CD4-positive, alpha-beta T cell (primary cell): ENCODE measurements around the gene STRN4. TPM values are rescaled to one million over a fixed set of nuclear protein-coding genes. Genes with fewer than 3 reads are reported as not detected.

Experiments
- ATAC-seq: fragments of 200-7000 bp; cut with Tn5 transposase; one replicate; pipeline ENCODE4 v1.10.0; 2022; ENCODE audit warnings: mild to moderate bottlenecking; ENCODE audit not compliant: poor library complexity
- CTCF ChIA-PET: fragments of 350-600 bp; sonication (Branson Sonifier 250); formaldehyde crosslinking; loops from one replicate; lab custom pipeline; 2021; ENCODE audit warnings: antibody characterized with exemption, inconsistent platforms; lab: Charles Lee
- POLR2A ChIA-PET: fragments of 350-600 bp; sonication (Branson Sonifier 250); formaldehyde crosslinking; loops from one replicate; lab custom pipeline; 2021; ENCODE audit warnings: antibody characterized with exemption, inconsistent platforms; lab: Charles Lee
- DNase-seq, 14 experiments: peaks; one replicate each; pipeline ENCODE4 v3.0.0-alpha.2; 2013 to 2020; ENCODE audit warnings: mixed read lengths in 2 of 14
- H3K27ac ChIP-seq, 2 donors: one replicate each; pipeline versions ENCODE4 v1.5.1 to v1.7.0; 2013; ENCODE audit warnings: low read length in 2 of 2, low read depth in 1 of 2, mild to moderate bottlenecking in 1 of 2
- H3K27me3 ChIP-seq, 2 experiments: 1 replicate in 1 of 2; 2 replicates in 1 of 2; pipeline versions ENCODE4 v1.6.1 to v1.7.0; 2013; ENCODE audit warnings: low read length in 2 of 2, control low read depth in 1 of 2, mild to moderate bottlenecking in 1 of 2, moderate library complexity in 1 of 2; ENCODE audit not compliant: insufficient read depth in 2 of 2, control insufficient read depth in 1 of 2
- H3K36me3 ChIP-seq: one replicate; pipeline ENCODE4 v1.6.1; 2013; ENCODE audit warnings: low read length, control low read depth; ENCODE audit not compliant: insufficient read depth
- H3K4me1 ChIP-seq: one replicate; pipeline ENCODE4 v1.6.1; 2013; ENCODE audit warnings: low read length, control low read depth; ENCODE audit not compliant: insufficient read depth
- H3K4me3 ChIP-seq: one replicate; pipeline ENCODE4 v1.5.1; 2013; ENCODE audit warnings: mild to moderate bottlenecking, low read length, moderate library complexity
- H3K9me3 ChIP-seq, 2 experiments: 1 replicate in 1 of 2; 2 replicates in 1 of 2; pipeline versions ENCODE4 v1.6.1 to v1.7.0; 2013; ENCODE audit warnings: low read length in 2 of 2, mild to moderate bottlenecking in 2 of 2, control low read depth in 1 of 2, moderate library complexity in 1 of 2; ENCODE audit not compliant: control insufficient read depth in 1 of 2, insufficient read depth in 1 of 2
- H3K27ac Mint-ChIP-seq: one replicate; pipeline ENCODE4 v1.8.0; 2020; ENCODE audit warnings: mixed read lengths
- H3K27me3 Mint-ChIP-seq: one replicate; pipeline ENCODE4 v1.8.0; 2021; ENCODE audit warnings: mixed read lengths
- H3K36me3 Mint-ChIP-seq: one replicate; pipeline ENCODE4 v1.8.0; 2021; ENCODE audit warnings: low read depth, mixed read lengths
- H3K4me1 Mint-ChIP-seq: one replicate; pipeline ENCODE4 v1.8.0; 2021; ENCODE audit warnings: low read depth, mixed read lengths
- H3K4me3 Mint-ChIP-seq: one replicate; pipeline ENCODE4 v1.8.0; 2020; ENCODE audit warnings: mild to moderate bottlenecking, mixed read lengths
- H3K9me3 Mint-ChIP-seq: one replicate; pipeline ENCODE4 v1.8.0; 2020; ENCODE audit warnings: mixed read lengths
- CTCF ChIP-seq: fragments of 200-600 bp; IDR thresholded peaks from one replicate; pipeline ENCODE4 v1.8.0; 2022; ENCODE audit warnings: antibody characterized with exemption, mild to moderate bottlenecking
- intact Hi-C, 2 experiments: fragments of 100-400 bp; cut with DNase I in 1 of 2; cut with micrococcal nuclease in 1 of 2; formaldehyde crosslinking; loops; one replicate each; pipeline versions ENCODE4 v1.15.1 to v1.9.0; 2023 to 2025; cut with DNase I, micrococcal nuclease
- total RNA-seq, 174 experiments: library from RNA in 2 of 174; stranded (reverse) in 2 of 174; gene quantifications; one replicate each; pipeline ENCODE4 v1.2.3 and lab custom pipeline; 2021 to 2026

The STRN4 gene
- total RNA-seq, 2 experiments from 2014 or later, result 90.0 to 94.0 TPM

- H3K4me3 Mint-ChIP-seq, result peak overlapping the region; percentile 65
- ChIA-PET CTCF (interaction anchor here (0.6 to 2.4 kb wide), 17 partner anchors 11 to 226 kb away, joined by 3 to 18 read pairs (median 4); partner anchors contain the start of gene AP2S1), POLR2A (interaction anchor here (0.6 to 0.7 kb wide), 2 partner anchors 82 to 421 kb away, joined by 3 read pairs; no protein-coding TSS in a partner anchor)
- DNase-seq, result peak; percentile 51 to 84 (median 69)
- H3K9me3 Mint-ChIP-seq, result no peaks in the 10 kb centered on the region
- Histone ChIP-seq H3K27me3 (no peaks in the 10 kb centered on the region), H3K4me1 (peaks cover 17% of the 10 kb centered on the region), H3K27ac (no peak overlapping the region), H3K4me3 (no peak overlapping the region), H3K9me3 (no peaks in the 10 kb centered on the region), H3K36me3 (peaks cover 25% of the 10 kb centered on the region)
- ATAC-seq, result peak; percentile 95
- H3K27ac Mint-ChIP-seq, result no peak overlapping the region
- intact Hi-C loops, result no loop called here
- H3K4me1 Mint-ChIP-seq, result peaks cover 13% of the 10 kb centered on the region
- peaks cover 31% of the 10 kb centered on the region for H3K36me3 Mint-ChIP-seq
- H3K27me3 Mint-ChIP-seq, result no peaks in the 10 kb centered on the region
- peak; percentile 62 for TF ChIP-seq CTCF
Observed at GRCh38 chr19:46753420-46754155, 7.3 kb upstream of the STRN4 start.

GRCh38 chr19:46748325-46749109, 2.3 kb upstream of the STRN4 start:
- ChIA-PET POLR2A (interaction anchor here (0.7 kb wide), 1 partner anchor 348 kb away, joined by 3 read pairs; no protein-coding TSS in a partner anchor), CTCF (interaction anchor here (0.6 to 1.3 kb wide), 4 partner anchors 9 to 92 kb away, joined by 3 to 8 read pairs (median 4); no protein-coding TSS in a partner anchor)
- Mint-ChIP-seq H3K27ac (peak overlapping the region; percentile 87), H3K4me3 (peak overlapping the region; percentile 90), H3K4me1 (peaks cover 43% of the 10 kb centered on the region), H3K27me3 (no peaks in the 10 kb centered on the region), H3K9me3 (no peaks in the 10 kb centered on the region), H3K36me3 (peaks cover 28% of the 10 kb centered on the region)
- peaks cover 20% of the 10 kb centered on the region for H3K36me3 ChIP-seq
- intact Hi-C loops, result loop anchor here (1.0 to 5.0 kb wide), 4 partner anchors 46 to 220 kb away; partner anchors contain the start of gene CALM3 (in 1 of the 2)
- no peaks in the 10 kb centered on the region for H3K9me3 ChIP-seq
- no peaks in the 10 kb centered on the region for H3K27me3 ChIP-seq
- peak; percentile 75 for TF ChIP-seq CTCF
- no peak overlapping the region for H3K4me3 ChIP-seq
- peaks cover 34% of the 10 kb centered on the region for H3K4me1 ChIP-seq
- ATAC-seq (no peak), DNase-seq (peak; percentile 60 to 85 (median 74))
- H3K27ac ChIP-seq, result no peak overlapping the region
